SU-DHL-6 (cell line): ENCODE data around the gene ST6GALNAC3.

Experiments used
- H2AFZ ChIP-seq: fragments of 200-600 bp; sonication (generic); 2 replicates; pipeline ENCODE4 v1.6.1; 2014; ENCODE audit warnings: low read depth, mild to moderate bottlenecking, moderate library complexity, mixed read lengths, antibody characterized with exemption, low read length; ENCODE audit not compliant: severe bottlenecking
- H3F3A ChIP-seq: fragments of 200-600 bp; shearing (Covaris generic); 2 replicates; pipeline ENCODE4 v1.6.0; 2016; ENCODE audit warnings: antibody characterized with exemption, mild to moderate bottlenecking; ENCODE audit not compliant: insufficient read depth
- H3K27ac ChIP-seq: fragments of 200-600 bp; sonication (generic); 2 replicates; pipeline ENCODE4 v1.5.1; 2016; ENCODE audit warnings: low read depth, mild to moderate bottlenecking, low read length, moderate library complexity, mixed read lengths
- H3K27me3 ChIP-seq: fragments of 200-600 bp; sonication (generic), shearing (Covaris generic); 2 replicates; pipeline ENCODE4 v1.6.0; 2014; ENCODE audit warnings: mild to moderate bottlenecking, low read length
- H3K36me3 ChIP-seq: fragments of 200-600 bp; sonication (generic); 2 replicates; pipeline ENCODE4 v1.6.1; 2014; ENCODE audit warnings: mild to moderate bottlenecking, low read length, mixed read lengths
- H3K4me2 ChIP-seq: fragments of 300-600, 200-600 bp; shearing (Covaris generic), sonication (generic); 2 replicates; pipeline ENCODE4 v1.6.0; 2014; ENCODE audit warnings: low read length, low read depth, mild to moderate bottlenecking; ENCODE audit not compliant: poor library complexity, severe bottlenecking
- H3K4me3 ChIP-seq: fragments of 200-600 bp; sonication (generic); 2 replicates; pipeline ENCODE4 v1.5.1; 2014; ENCODE audit warnings: antibody characterized with exemption, low read length, mild to moderate bottlenecking, mixed read lengths; ENCODE audit not compliant: insufficient read depth, poor library complexity, severe bottlenecking
- H3K79me2 ChIP-seq: fragments of 200-600 bp; sonication (generic); 2 replicates; pipeline ENCODE4 v1.6.1; 2014; ENCODE audit warnings: mild to moderate bottlenecking, low read length, moderate library complexity; ENCODE audit not compliant: insufficient read depth
- H3K9ac ChIP-seq: fragments of 200-600 bp; sonication (generic); 2 replicates; pipeline ENCODE4 v1.7.0; 2014; ENCODE audit warnings: mild to moderate bottlenecking, low read length
- H3K9me2 ChIP-seq: fragments of 200-600 bp; sonication (generic); replicated peaks from 2 replicates; pipeline ENCODE4 v1.6.1; 2014; ENCODE audit warnings: low read length; ENCODE audit not compliant: insufficient read depth
- H3K9me3 ChIP-seq: fragments of 200-600 bp; sonication (generic); 2 replicates; pipeline ENCODE4 v1.6.1; 2014; ENCODE audit warnings: low read length, mixed read lengths; ENCODE audit not compliant: insufficient read depth
- H4K20me1 ChIP-seq: fragments of 200-600 bp; sonication (generic); 2 replicates; pipeline ENCODE4 v1.6.1; 2014; ENCODE audit warnings: low read depth, mild to moderate bottlenecking, antibody characterized with exemption, low read length, moderate library complexity, mixed read lengths
- EZH2phosphoT487 ChIP-seq: fragments of 200-600 bp; sonication (generic), shearing (Covaris generic); conservative IDR thresholded peaks from 2 replicates; pipeline ENCODE4 v1.6.1; 2018; ENCODE audit warnings: mild to moderate bottlenecking, antibody characterized with exemption, low read length, moderate library complexity, mixed read lengths
- TF ChIP-seq, protein P1 (sequence below): fragments of 200-600 bp; sonication (generic); IDR thresholded peaks from one replicate; pipeline ENCODE4 v1.5.1; 2017; ENCODE audit warnings: antibody characterized with exemption, mild to moderate bottlenecking, low read length, moderate library complexity; ENCODE audit not compliant: insufficient read depth, poor library complexity, severe bottlenecking

ST6GALNAC3 gene

DNA sequence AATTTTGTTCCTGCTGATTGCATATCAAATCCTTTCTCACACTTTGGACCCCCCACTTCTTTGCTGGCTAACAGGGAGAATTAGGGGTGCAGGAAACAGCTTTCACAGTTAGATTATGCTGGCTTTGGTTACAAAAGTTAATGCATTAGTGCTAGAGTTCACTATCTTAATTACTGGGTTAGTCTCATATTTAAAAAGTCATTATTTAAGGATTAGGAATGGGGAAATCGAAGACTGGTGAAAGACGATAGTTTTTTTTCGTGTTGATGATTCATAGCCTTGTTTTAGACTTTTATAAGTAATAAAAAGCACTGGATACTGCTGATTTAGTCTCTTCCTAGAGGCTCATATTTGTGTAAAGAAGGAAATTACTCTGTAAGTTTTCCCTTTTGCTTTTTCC lies 11.6 kb downstream of the ST6GALNAC3 start:
- Histone ChIP-seq H4K20me1 (no peaks in the 10 kb centered on the region), H3F3A (no peaks in the 10 kb centered on the region), H3K9me2 (no peaks in the 10 kb centered on the region), H3K4me2 (no peak overlapping the region), H3K36me3 (no peaks in the 10 kb centered on the region), H3K9ac (no peak overlapping the region), H3K27me3 (no peaks in the 10 kb centered on the region), H3K79me2 (no peaks in the 10 kb centered on the region), H3K27ac (no peak overlapping the region), H2AFZ (no peak overlapping the region), H3K9me3 (no peaks in the 10 kb centered on the region), H3K4me3 (no peak overlapping the region)
- TF ChIP-seq, protein P1, sequence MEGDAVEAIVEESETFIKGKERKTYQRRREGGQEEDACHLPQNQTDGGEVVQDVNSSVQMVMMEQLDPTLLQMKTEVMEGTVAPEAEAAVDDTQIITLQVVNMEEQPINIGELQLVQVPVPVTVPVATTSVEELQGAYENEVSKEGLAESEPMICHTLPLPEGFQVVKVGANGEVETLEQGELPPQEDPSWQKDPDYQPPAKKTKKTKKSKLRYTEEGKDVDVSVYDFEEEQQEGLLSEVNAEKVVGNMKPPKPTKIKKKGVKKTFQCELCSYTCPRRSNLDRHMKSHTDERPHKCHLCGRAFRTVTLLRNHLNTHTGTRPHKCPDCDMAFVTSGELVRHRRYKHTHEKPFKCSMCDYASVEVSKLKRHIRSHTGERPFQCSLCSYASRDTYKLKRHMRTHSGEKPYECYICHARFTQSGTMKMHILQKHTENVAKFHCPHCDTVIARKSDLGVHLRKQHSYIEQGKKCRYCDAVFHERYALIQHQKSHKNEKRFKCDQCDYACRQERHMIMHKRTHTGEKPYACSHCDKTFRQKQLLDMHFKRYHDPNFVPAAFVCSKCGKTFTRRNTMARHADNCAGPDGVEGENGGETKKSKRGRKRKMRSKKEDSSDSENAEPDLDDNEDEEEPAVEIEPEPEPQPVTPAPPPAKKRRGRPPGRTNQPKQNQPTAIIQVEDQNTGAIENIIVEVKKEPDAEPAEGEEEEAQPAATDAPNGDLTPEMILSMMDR, result no peak
- TF ChIP-seq EZH2phosphoT487, result no peak

GRCh38 chr1:76086597-76086996 lies 12.1 kb downstream of the ST6GALNAC3 start:
- no peak overlapping the region for H3K27ac ChIP-seq
- H3K4me3 ChIP-seq, result no peak overlapping the region
- H3K9me3 ChIP-seq, result no peaks in the 10 kb centered on the region
- H3K27me3 ChIP-seq, result no peaks in the 10 kb centered on the region
- no peaks in the 10 kb centered on the region for H3F3A ChIP-seq
- no peaks in the 10 kb centered on the region for H3K9me2 ChIP-seq
- no peak overlapping the region for H2AFZ ChIP-seq
- H4K20me1 ChIP-seq, result no peaks in the 10 kb centered on the region
- H3K4me2 ChIP-seq, result no peak overlapping the region
- TF ChIP-seq EZH2phosphoT487, result no peak
- TF ChIP-seq, protein P1, result no peak
- H3K36me3 ChIP-seq, result no peaks in the 10 kb centered on the region
- no peak overlapping the region for H3K9ac ChIP-seq
- H3K79me2 ChIP-seq, result no peaks in the 10 kb centered on the region

GRCh38 chr1:76090283-76091203 lies 16.0 kb downstream of the ST6GALNAC3 start:
- Histone ChIP-seq H3F3A (no peaks in the 10 kb centered on the region), H3K27ac (no peak overlapping the region), H4K20me1 (no peaks in the 10 kb centered on the region), H3K9me3 (no peaks in the 10 kb centered on the region), H3K9me2 (no peaks in the 10 kb centered on the region), H3K27me3 (no peaks in the 10 kb centered on the region), H3K4me2 (no peak overlapping the region), H3K4me3 (no peak overlapping the region), H3K79me2 (no peaks in the 10 kb centered on the region), H2AFZ (no peak overlapping the region), H3K9ac (no peak overlapping the region), H3K36me3 (no peaks in the 10 kb centered on the region)
- TF ChIP-seq, protein P1, result no peak
- no peak for TF ChIP-seq EZH2phosphoT487
